ENCODE measurements around the gene SERPINB7.

- TF ChIP-seq EZH2 (IDR thresholded peaks at IDR 0.05; ENCODE audit: low read length, unreplicated experiment) (no peak), CTCF (conservative IDR thresholded peaks at IDR 0.05; ENCODE audit: low read depth, low read length) (no peak), EZH2phosphoT487 (IDR thresholded peaks at IDR 0.05; ENCODE audit: borderline replicate concordance, low read length) (no peak)
Measured at GRCh38 chr18:63837590-63837989, 62.4 kb downstream of the SERPINB7 start.
